Esophagus muscularis mucosa (tissue), 4 donors: ENCODE measurements around the gene MTHFR.

ENCODE experiments used
- CTCF ChIP-seq, 3 experiments: fragments of 200-600 bp in 2 of 3; fragments of 450-650 bp in 1 of 3; sonication (generic) in 2 of 3; IDR thresholded peaks; one replicate each; pipeline ENCODE4 v1.5.1; 2017 to 2019; ENCODE audit warnings: antibody characterized with exemption in 3 of 3, mild to moderate bottlenecking in 2 of 3, moderate library complexity in 1 of 3
- EP300 ChIP-seq: sonication (generic); formaldehyde crosslinking; IDR thresholded peaks from one replicate; pipeline ENCODE4 v1.6.1; 2017; ENCODE audit warnings: antibody characterized with exemption
- POLR2A ChIP-seq: fragments of 450-650 bp; IDR thresholded peaks from one replicate; pipeline ENCODE4 v1.6.1; 2017; ENCODE audit warnings: antibody characterized with exemption, moderate library complexity, mild to moderate bottlenecking, low read depth

GRCh38 chr1:11850156-11850555 is 44.4 kb upstream of the MTHFR start:
- TF ChIP-seq CTCF (IDR thresholded peaks at IDR 0.05) = no peak
- TF ChIP-seq POLR2A = no peak
- TF ChIP-seq EP300 = no peak
